Panc1 (cell line): ENCODE results near the gene GALNTL6.

Experiments
- SIN3A ChIP-seq: IDR thresholded peaks from 2 replicates; pipeline ENCODE4 v1.6.1; 2012; ENCODE audit warnings: low read depth, mild to moderate bottlenecking, low read length, moderate library complexity, borderline replicate concordance; ENCODE audit not compliant: insufficient read depth
- TCF7L2 ChIP-seq: IDR thresholded peaks from 2 replicates; pipeline ENCODE4 v1.6.1; 2011; ENCODE audit warnings: mild to moderate bottlenecking, low read depth, low read length, inconsistent platforms
- TF ChIP-seq, protein P1 (sequence below): fragments of 450-650 bp; IDR thresholded peaks from 2 replicates; pipeline ENCODE4 v1.5.1; 2017; ENCODE audit warnings: mild to moderate bottlenecking

DNA sequence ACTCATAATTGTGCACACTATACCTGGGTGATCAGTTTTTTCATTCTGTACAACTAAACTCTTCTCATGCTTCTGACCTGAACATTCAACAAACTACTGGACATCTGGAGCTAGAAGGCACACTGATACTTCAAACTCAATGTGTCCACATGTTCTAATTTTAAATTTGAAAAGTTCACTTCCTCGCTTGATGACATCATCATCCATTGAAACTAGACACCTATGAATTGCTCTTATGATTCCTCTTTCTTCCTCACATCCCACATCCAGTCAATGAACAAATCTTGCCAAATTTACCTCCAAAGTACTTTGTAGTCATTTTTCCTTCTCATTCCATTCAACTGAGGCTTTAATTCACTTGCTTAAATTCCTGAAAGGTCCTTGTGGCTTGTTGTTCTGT, 549.4 kb downstream of the GALNTL6 start:
- TF ChIP-seq, protein P1, sequence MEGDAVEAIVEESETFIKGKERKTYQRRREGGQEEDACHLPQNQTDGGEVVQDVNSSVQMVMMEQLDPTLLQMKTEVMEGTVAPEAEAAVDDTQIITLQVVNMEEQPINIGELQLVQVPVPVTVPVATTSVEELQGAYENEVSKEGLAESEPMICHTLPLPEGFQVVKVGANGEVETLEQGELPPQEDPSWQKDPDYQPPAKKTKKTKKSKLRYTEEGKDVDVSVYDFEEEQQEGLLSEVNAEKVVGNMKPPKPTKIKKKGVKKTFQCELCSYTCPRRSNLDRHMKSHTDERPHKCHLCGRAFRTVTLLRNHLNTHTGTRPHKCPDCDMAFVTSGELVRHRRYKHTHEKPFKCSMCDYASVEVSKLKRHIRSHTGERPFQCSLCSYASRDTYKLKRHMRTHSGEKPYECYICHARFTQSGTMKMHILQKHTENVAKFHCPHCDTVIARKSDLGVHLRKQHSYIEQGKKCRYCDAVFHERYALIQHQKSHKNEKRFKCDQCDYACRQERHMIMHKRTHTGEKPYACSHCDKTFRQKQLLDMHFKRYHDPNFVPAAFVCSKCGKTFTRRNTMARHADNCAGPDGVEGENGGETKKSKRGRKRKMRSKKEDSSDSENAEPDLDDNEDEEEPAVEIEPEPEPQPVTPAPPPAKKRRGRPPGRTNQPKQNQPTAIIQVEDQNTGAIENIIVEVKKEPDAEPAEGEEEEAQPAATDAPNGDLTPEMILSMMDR, result no peak
- TF ChIP-seq TCF7L2 (no peak), SIN3A (no peak)
